Ovary (tissue), 9 donors: ENCODE results near the gene ZNF609. TPM values are rescaled to one million over a fixed set of nuclear protein-coding genes. Genes with fewer than 3 reads are reported as not detected.

ENCODE experiments used
- DNase-seq, 5 donors: peaks; one replicate each; pipeline ENCODE4 v3.0.0-alpha.2; 2019 to 2020
- H3K27ac ChIP-seq, 2 donors: fragments of 200-600 bp; one replicate each; pipeline versions ENCODE4 v1.5.1 to v1.8.0; 2019 to 2022
- H3K27me3 ChIP-seq: fragments of 200-600 bp; one replicate; pipeline ENCODE4 v1.8.0; 2022
- H3K36me3 ChIP-seq: fragments of 200-600 bp; sonication (generic); one replicate; pipeline ENCODE4 v1.5.1; 2019
- H3K4me1 ChIP-seq: one replicate; pipeline ENCODE4 v1.8.1; 2013; ENCODE audit warnings: mild to moderate bottlenecking, moderate library complexity; ENCODE audit not compliant: insufficient read depth
- H3K4me3 ChIP-seq: fragments of 200-600 bp; sonication (generic); one replicate; pipeline ENCODE4 v1.5.1; 2017
- H3K9me3 ChIP-seq, 2 donors: fragments of 200-600 bp in 1 of 2; sonication (generic) in 1 of 2; one replicate each; pipeline versions ENCODE4 v1.5.1 to v1.8.1; 2013 to 2019; ENCODE audit warnings: mild to moderate bottlenecking in 1 of 2, moderate library complexity in 1 of 2
- EP300 ChIP-seq: sonication (generic); formaldehyde crosslinking; IDR thresholded peaks from one replicate; pipeline ENCODE4 v1.6.1; 2017; ENCODE audit warnings: antibody characterized with exemption
- POLR2A ChIP-seq: fragments of 450-650 bp; IDR thresholded peaks from one replicate; pipeline ENCODE4 v1.6.1; 2017; ENCODE audit warnings: antibody characterized with exemption, mild to moderate bottlenecking, moderate library complexity
- WGBS, 3 donors: extraction: QIAGEN DNeasy Blood & Tissue Kit in 1 of 3; methylation state at CpG; one replicate each; pipeline versions ENCODE4 v1.1.5 to v1.1.7; 2013 to 2017; 5-methylcytosine and 5-hydroxymethylcytosine counted together
- intact Hi-C, 4 donors: fragments of 100-400 bp; cut with DNase I; formaldehyde crosslinking; loops; one replicate each; pipeline versions ENCODE4 v1.11.0 to v1.15.1; 2022 to 2023
- polyA plus RNA-seq, 2 donors: library from polyadenylated mRNA; stranded (reverse); fragments of 200-250 nt in 1 of 2; fragments of 350-450 nt in 1 of 2; fragmentation: Illumina TruSeq in 1 of 2; extraction: RNeasy Lipid Tissue Mini Kit (QIAGEN cat#74804) in 1 of 2; gene quantifications; one replicate each; pipeline ENCODE4 v1.2.3, GENCODE V29; 2013 to 2014
- total RNA-seq, 7 donors: library from RNA; depleted of rRNA in 2 of 7; stranded (reverse); fragments of >200 nt in 2 of 7; fragmentation: NEBNext Ultra II Directional in 3 of 7; extraction: Animal tissue kit (Norgen Biotek cat#: 25700) in 3 of 7; gene quantifications; one replicate each; pipeline versions ENCODE4 v1.1.0 to v1.2.4, GENCODE V29; 2016 to 2023
- TF ChIP-seq, protein P1 (sequence below), 3 donors: fragments of 450-650 bp in 2 of 3; fragments of 200-600 bp in 1 of 3; IDR thresholded peaks; one replicate each; pipeline versions ENCODE4 v1.5.1 to v1.8.0; 2016 to 2022; ENCODE audit warnings: antibody characterized with exemption in 3 of 3, mild to moderate bottlenecking in 1 of 3
- donor health status: DM: no; HTN: no; CAD: no; lungs with moderate emphysema.
- donor health status: DM: no; HTN: no; CAD: no.
- donor health status: Bipolar disorder and iron deficiency.
- donor health status: DM: yes; HTN: yes; CAD: no.
- donor health status: DM: no; HTN: no; CAD: no.
- donor health status: DM: yes; HTN: yes; CAD: no.

The ZNF609 gene
- total and polyA plus RNA-seq, 9 donors, result 18.4 to 63.6 (median 40.7) TPM

DNA sequence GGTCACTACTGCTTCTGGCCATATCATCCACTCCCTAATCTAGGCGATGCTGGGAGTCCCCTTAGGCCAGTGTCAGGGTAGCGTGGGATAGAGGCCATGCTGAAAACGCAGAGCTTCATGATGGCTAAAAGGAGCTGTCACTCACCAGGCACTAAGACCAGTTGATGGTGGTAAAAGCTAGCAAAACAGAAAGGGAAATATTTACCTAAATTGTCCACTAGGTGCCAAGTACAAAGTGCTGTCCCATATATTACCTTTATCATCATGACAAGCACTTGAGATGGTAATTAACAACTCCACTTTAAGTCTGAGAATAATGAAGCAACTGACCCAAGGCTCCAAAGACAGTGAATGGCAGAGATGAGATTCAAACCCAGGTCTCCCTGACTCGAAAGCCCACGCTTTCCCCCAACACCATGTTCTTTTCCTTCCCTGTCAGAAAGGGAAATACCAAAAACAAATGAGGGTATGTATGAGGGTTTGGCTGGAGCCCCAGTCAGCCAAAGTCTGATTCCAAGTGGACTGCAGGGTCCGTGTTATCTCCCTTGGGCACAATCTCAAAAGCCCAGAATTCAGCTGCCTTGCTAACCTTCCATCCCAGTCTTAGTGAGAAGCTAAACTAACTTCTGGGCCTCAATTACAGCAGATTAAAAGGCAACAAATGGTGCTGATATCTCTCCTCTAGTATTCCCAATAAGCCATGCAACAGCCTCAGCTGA, 230.4 kb downstream of the ZNF609 start:
- H3K4me3 ChIP-seq, result no peak overlapping the region
- WGBS, 3 donors, result 16 to 22% (median 17%) methylated on average over 6 of the region's 6 CpGs
- TF ChIP-seq POLR2A (no peak), EP300 (no peak)
- TF ChIP-seq, protein P1, sequence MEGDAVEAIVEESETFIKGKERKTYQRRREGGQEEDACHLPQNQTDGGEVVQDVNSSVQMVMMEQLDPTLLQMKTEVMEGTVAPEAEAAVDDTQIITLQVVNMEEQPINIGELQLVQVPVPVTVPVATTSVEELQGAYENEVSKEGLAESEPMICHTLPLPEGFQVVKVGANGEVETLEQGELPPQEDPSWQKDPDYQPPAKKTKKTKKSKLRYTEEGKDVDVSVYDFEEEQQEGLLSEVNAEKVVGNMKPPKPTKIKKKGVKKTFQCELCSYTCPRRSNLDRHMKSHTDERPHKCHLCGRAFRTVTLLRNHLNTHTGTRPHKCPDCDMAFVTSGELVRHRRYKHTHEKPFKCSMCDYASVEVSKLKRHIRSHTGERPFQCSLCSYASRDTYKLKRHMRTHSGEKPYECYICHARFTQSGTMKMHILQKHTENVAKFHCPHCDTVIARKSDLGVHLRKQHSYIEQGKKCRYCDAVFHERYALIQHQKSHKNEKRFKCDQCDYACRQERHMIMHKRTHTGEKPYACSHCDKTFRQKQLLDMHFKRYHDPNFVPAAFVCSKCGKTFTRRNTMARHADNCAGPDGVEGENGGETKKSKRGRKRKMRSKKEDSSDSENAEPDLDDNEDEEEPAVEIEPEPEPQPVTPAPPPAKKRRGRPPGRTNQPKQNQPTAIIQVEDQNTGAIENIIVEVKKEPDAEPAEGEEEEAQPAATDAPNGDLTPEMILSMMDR (IDR thresholded peaks at IDR 0.05), result no peak
- no peaks in the 10 kb centered on the region for H3K36me3 ChIP-seq
- no peaks in the 10 kb centered on the region for H3K9me3 ChIP-seq
- peaks cover 46% of the 10 kb centered on the region for H3K4me1 ChIP-seq
- peak in 2 of 5 donors; percentile 45 to 62 for DNase-seq
- peak overlapping the region; percentile 28 to 41 for H3K27ac ChIP-seq
- intact Hi-C loops, result no loop called here
- no peaks in the 10 kb centered on the region for H3K27me3 ChIP-seq

DNA sequence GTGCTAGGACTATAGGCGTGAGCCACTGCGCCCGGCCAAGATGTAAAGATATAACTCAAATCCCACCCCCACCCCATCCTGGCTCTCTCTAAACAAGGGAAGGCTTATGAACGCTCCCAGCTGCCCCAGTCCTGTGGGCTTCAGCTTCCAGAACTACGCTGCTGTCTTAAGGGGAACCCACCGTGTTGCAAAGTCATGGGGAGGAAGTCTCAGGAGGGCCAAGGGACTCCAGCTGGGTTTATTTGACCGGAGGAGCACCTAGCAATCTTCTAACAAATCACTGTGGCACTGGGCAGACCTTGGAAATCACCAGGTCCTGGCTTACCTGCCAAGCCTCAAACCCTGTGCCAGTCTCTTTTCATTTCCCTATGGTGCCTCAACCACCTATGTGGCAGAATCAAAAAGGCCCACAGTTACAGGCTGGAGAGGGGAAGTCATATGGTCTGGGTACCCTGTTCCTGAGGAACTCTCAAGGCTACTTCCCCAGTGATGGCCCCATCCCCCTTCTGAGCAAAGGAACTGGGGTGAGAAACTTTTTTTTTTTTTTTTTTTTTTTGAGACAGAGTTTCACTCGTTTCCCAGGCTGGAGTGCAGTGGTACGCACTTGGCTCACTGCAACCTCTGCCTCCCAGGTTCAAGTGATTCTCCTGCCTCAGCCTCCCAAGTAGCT, 231.7 kb downstream of the ZNF609 start:
- Histone ChIP-seq H3K36me3 (no peaks in the 10 kb centered on the region), H3K4me3 (no peak overlapping the region), H3K9me3 (no peaks in the 10 kb centered on the region), H3K27ac (peak overlapping the region; percentile 11 to 40), H3K4me1 (peaks cover 50% of the 10 kb centered on the region), H3K27me3 (no peaks in the 10 kb centered on the region)
- intact Hi-C loops, result no loop called here
- DNase-seq, result no peak
- 75 to 81% (median 80%) methylated on average over 9 of the region's 9 CpGs for WGBS, 3 donors
- TF ChIP-seq EP300, result no peak
- TF ChIP-seq POLR2A, result no peak
- TF ChIP-seq, protein P1 (IDR thresholded peaks at IDR 0.05), result no peak

DNA sequence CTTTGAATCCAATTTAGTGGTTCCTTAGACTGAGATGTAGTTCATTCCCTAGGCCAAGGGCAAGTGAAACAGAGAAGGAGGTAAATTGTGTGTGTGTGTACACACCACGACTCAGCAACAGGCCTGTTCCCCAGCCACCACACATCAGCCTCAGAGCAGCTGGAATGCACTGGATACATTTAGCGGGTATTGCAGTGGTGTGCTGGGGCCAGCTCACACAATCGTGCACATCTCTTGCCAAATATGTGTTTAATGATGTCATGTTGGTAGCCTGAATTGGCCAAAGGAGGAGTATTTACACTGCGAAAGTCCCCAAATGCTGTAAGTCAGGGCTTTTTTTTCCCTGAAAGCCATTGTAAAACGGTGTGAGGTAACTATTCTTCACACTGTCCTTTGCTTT, 232.8 kb downstream of the ZNF609 start:
- TF ChIP-seq, protein P1 (IDR thresholded peaks at IDR 0.05), result no peak
- no peak for TF ChIP-seq EP300
- TF ChIP-seq POLR2A, result no peak
- Histone ChIP-seq H3K9me3 (no peaks in the 10 kb centered on the region), H3K36me3 (no peaks in the 10 kb centered on the region), H3K27me3 (no peaks in the 10 kb centered on the region), H3K4me3 (no peak overlapping the region), H3K27ac (peak overlapping the region in 1 of 2 donors; percentile 6), H3K4me1 (peaks cover 44% of the 10 kb centered on the region)
- WGBS, 3 donors, result 33 to 41% (median 37%) methylated on average over 5 of the region's 5 CpGs
- DNase-seq, result peak in 1 of 5 donors; percentile 31
- intact Hi-C loops, result no loop called here

DNA sequence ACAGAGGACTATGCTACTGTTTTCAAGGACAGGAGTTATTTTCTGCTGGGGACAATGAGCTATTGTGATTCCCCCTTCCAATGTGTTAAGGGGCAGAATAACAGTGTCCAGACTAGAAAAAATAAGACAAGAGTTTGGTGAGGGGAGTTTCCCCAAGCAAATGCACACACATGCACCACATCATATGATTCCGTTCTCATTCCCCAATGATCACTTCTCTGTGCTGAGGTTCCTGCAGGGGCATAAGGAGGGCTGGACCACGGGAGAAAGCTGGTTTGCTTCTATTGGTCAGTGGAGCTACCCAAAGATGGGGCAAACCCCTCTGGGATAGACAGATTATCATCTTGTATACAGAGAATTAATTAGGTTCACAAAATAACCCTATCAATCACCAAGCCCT, 234.4 kb downstream of the ZNF609 start:
- Histone ChIP-seq H3K36me3 (no peaks in the 10 kb centered on the region), H3K4me3 (no peak overlapping the region), H3K27me3 (no peaks in the 10 kb centered on the region), H3K9me3 (no peaks in the 10 kb centered on the region), H3K4me1 (peaks cover 50% of the 10 kb centered on the region), H3K27ac (no peak overlapping the region)
- intact Hi-C loops, result no loop called here
- 58 to 69% (median 61%) methylated on average over 2 of the region's 2 CpGs for WGBS, 3 donors
- TF ChIP-seq EP300 (no peak), POLR2A (no peak)
- TF ChIP-seq, protein P1 (IDR thresholded peaks at IDR 0.05), result no peak
- no peak for DNase-seq
